ENCODE measurements around the gene TREX2. TPM values are rescaled to one million over a fixed set of nuclear protein-coding genes. Genes with fewer than 3 reads are reported as not detected.

Gene TREX2
- polyA plus RNA-seq, 1 of the 3 experiments (the other 2 are of a cell fraction): 0.76 TPM

DNA sequence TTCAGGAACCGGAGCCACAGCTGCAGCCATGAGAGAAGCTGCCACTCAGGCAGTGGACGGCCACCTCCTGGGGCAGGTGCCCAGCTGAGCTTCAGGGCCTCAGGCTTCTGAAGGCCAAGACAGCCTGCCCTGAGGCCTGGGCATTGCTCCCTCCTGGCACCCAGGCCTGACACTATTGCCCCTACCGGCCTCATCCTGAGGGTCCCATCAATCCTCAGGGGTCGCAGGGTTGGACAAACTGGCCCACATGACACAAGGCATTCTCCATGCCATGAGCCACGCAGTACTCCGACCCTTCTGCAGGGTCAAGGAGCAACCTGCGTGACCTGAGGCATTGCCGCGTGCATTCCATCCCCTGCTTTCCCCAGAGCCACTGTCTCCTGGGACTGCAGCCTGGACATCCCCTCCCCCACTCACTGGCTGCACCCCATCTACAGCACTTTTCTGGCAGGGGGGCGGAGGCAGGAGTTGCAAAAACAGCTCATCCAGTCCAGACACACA is 37.6 kb downstream of the TREX2 start:
- WGBS (ENCODE audit: low lambda C conversion rate): 15% methylated on average over 4 of the region's 10 CpGs
- no peak for DNase-seq

GRCh38 chrX:153407736-153408135 is 38.1 kb downstream of the TREX2 start:
- 42% methylated on average over 2 of the region's 3 CpGs for WGBS (ENCODE audit: low lambda C conversion rate)

More for the DNA sequence above, 37.6 kb downstream of the TREX2 start:
- Histone ChIP-seq H3K36me3 (replicated peaks in 1 of 2; ENCODE audit: control insufficient read depth in 1 of 2, insufficient read depth in 2 of 2, low read length in 1 of 2) (no peaks in the 10 kb centered on the region), H4K20me1 (ENCODE audit: insufficient read depth) (no peaks in the 10 kb centered on the region), H3F3A (replicated peaks; ENCODE audit: insufficient read depth) (no peaks in the 10 kb centered on the region), H3K79me2 (ENCODE audit: insufficient read depth) (no peaks in the 10 kb centered on the region), H3K9ac (no peak overlapping the region), H2AFZ (ENCODE audit: low read depth) (no peak overlapping the region), H3K4me3 (ENCODE audit: low read depth in 2 of 2, low read length in 1 of 2) (no peak overlapping the region), H3K4me1 (ENCODE audit: control insufficient read depth in 1 of 2, insufficient read depth in 2 of 2, low read depth in 1 of 2, low read length in 1 of 2) (peaks cover 0 to 7% of the 10 kb centered on the region in 2 experiments; a peak in 1 of 4 replicates), H3K4me2 (no peak overlapping the region), H3K9me3 (no peaks in the 10 kb centered on the region), H3K27ac (ENCODE audit: low read depth in 2 of 2, low read length in 1 of 2) (no peak overlapping the region), H3K9me2 (no peaks in the 10 kb centered on the region), H3K27me3 (ENCODE audit: insufficient read depth) (peaks cover 59% of the 10 kb centered on the region)
- CTCF ChIA-PET: interaction anchor here (1.6 kb wide), 1 partner anchor 9 kb away, joined by 4 read pairs; no protein-coding TSS in a partner anchor
- POLR2A ChIA-PET: no interaction called here
- TF ChIP-seq MEF2A (IDR thresholded peaks at IDR 0.05; ENCODE audit: borderline replicate concordance, low read depth) (no peak), RFX5 (IDR thresholded peaks at IDR 0.05; ENCODE audit: low read length) (no peak), RAD21 (IDR thresholded peaks at IDR 0.05; ENCODE audit: low read length) (no peak), FOSL2 (IDR thresholded peaks at IDR 0.05; ENCODE audit: borderline replicate concordance, low read depth) (no peak), FOXM1 (IDR thresholded peaks at IDR 0.05; ENCODE audit: low read depth) (no peak), TEAD4 (IDR thresholded peaks at IDR 0.05; ENCODE audit: borderline replicate concordance, insufficient read depth) (no peak), MXI1 (IDR thresholded peaks at IDR 0.05; ENCODE audit: low read depth, low read length) (no peak), NRF1 (IDR thresholded peaks at IDR 0.05; ENCODE audit: low read depth, low read length) (no peak), YY1 (IDR thresholded peaks at IDR 0.05; ENCODE audit: low read depth) (no peak)

More at GRCh38 chrX:153407736-153408135, 38.1 kb downstream of the TREX2 start:
- H3K4me2 ChIP-seq: no peak overlapping the region
- no peak overlapping the region for H3K27ac ChIP-seq (ENCODE audit: low read depth in 2 of 2, low read length in 1 of 2)
- DNase-seq: no peak
- no peaks in the 10 kb centered on the region for H3K9me3 ChIP-seq
- H4K20me1 ChIP-seq (ENCODE audit: insufficient read depth): no peaks in the 10 kb centered on the region
- no peaks in the 10 kb centered on the region for H3K36me3 ChIP-seq (replicated peaks in 1 of 2; ENCODE audit: control insufficient read depth in 1 of 2, insufficient read depth in 2 of 2, low read length in 1 of 2)
- H3K79me2 ChIP-seq (ENCODE audit: insufficient read depth): no peaks in the 10 kb centered on the region
- H2AFZ ChIP-seq (ENCODE audit: low read depth): no peak overlapping the region
- H3F3A ChIP-seq (replicated peaks; ENCODE audit: insufficient read depth): no peaks in the 10 kb centered on the region
- peaks cover 0 to 7% of the 10 kb centered on the region in 2 experiments; a peak in 1 of 4 replicates for H3K4me1 ChIP-seq (ENCODE audit: control insufficient read depth in 1 of 2, insufficient read depth in 2 of 2, low read depth in 1 of 2, low read length in 1 of 2)
- H3K9me2 ChIP-seq: no peaks in the 10 kb centered on the region
- TF ChIP-seq, protein P1, sequence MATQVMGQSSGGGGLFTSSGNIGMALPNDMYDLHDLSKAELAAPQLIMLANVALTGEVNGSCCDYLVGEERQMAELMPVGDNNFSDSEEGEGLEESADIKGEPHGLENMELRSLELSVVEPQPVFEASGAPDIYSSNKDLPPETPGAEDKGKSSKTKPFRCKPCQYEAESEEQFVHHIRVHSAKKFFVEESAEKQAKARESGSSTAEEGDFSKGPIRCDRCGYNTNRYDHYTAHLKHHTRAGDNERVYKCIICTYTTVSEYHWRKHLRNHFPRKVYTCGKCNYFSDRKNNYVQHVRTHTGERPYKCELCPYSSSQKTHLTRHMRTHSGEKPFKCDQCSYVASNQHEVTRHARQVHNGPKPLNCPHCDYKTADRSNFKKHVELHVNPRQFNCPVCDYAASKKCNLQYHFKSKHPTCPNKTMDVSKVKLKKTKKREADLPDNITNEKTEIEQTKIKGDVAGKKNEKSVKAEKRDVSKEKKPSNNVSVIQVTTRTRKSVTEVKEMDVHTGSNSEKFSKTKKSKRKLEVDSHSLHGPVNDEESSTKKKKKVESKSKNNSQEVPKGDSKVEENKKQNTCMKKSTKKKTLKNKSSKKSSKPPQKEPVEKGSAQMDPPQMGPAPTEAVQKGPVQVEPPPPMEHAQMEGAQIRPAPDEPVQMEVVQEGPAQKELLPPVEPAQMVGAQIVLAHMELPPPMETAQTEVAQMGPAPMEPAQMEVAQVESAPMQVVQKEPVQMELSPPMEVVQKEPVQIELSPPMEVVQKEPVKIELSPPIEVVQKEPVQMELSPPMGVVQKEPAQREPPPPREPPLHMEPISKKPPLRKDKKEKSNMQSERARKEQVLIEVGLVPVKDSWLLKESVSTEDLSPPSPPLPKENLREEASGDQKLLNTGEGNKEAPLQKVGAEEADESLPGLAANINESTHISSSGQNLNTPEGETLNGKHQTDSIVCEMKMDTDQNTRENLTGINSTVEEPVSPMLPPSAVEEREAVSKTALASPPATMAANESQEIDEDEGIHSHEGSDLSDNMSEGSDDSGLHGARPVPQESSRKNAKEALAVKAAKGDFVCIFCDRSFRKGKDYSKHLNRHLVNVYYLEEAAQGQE (IDR thresholded peaks at IDR 0.05; ENCODE audit: low read depth, low read length): no peak
- TF ChIP-seq MAX (IDR thresholded peaks at IDR 0.05; ENCODE audit: low read depth): no peak
- no peak for TF ChIP-seq SIN3A (IDR thresholded peaks at IDR 0.05; ENCODE audit: borderline replicate concordance, low read depth, low read length)
- TF ChIP-seq USF2 (IDR thresholded peaks at IDR 0.05; ENCODE audit: borderline replicate concordance, low read depth, low read length): no peak
- TF ChIP-seq, protein P2, sequence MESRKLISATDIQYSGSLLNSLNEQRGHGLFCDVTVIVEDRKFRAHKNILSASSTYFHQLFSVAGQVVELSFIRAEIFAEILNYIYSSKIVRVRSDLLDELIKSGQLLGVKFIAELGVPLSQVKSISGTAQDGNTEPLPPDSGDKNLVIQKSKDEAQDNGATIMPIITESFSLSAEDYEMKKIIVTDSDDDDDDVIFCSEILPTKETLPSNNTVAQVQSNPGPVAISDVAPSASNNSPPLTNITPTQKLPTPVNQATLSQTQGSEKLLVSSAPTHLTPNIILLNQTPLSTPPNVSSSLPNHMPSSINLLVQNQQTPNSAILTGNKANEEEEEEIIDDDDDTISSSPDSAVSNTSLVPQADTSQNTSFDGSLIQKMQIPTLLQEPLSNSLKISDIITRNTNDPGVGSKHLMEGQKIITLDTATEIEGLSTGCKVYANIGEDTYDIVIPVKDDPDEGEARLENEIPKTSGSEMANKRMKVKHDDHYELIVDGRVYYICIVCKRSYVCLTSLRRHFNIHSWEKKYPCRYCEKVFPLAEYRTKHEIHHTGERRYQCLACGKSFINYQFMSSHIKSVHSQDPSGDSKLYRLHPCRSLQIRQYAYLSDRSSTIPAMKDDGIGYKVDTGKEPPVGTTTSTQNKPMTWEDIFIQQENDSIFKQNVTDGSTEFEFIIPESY (IDR thresholded peaks at IDR 0.05; ENCODE audit: borderline replicate concordance, low read depth): no peak
- TF ChIP-seq RAD21 (IDR thresholded peaks at IDR 0.05; ENCODE audit: low read length): no peak
- no peak for TF ChIP-seq TEAD4 (IDR thresholded peaks at IDR 0.05; ENCODE audit: borderline replicate concordance, insufficient read depth)
- no peak for TF ChIP-seq FOSL2 (IDR thresholded peaks at IDR 0.05; ENCODE audit: borderline replicate concordance, low read depth)
- TF ChIP-seq ELF1 (IDR thresholded peaks at IDR 0.05): no peak
- no peak for TF ChIP-seq JUND (IDR thresholded peaks at IDR 0.05)
- TF ChIP-seq GABPA (IDR thresholded peaks at IDR 0.05; ENCODE audit: low read depth): no peak
- no peak for TF ChIP-seq FOXJ3 (CRISPR knock-in tag; IDR thresholded peaks at IDR 0.05)
- no peak for TF ChIP-seq USF1 (IDR thresholded peaks at IDR 0.05; ENCODE audit: borderline replicate concordance, low read depth)
- no peak for TF ChIP-seq PBX3 (IDR thresholded peaks at IDR 0.05)
- TF ChIP-seq TAF1 (IDR thresholded peaks at IDR 0.05; ENCODE audit: borderline replicate concordance, low read depth, low read length): no peak
- TF ChIP-seq GATA2 (CRISPR knock-in tag; IDR thresholded peaks at IDR 0.05): no peak
- ChIA-PET CTCF (no interaction called here), POLR2A (no interaction called here)
- H3K4me3 ChIP-seq (ENCODE audit: low read depth in 2 of 2, low read length in 1 of 2): no peak overlapping the region
- H3K9ac ChIP-seq: no peak overlapping the region
- peaks cover 59% of the 10 kb centered on the region for H3K27me3 ChIP-seq (ENCODE audit: insufficient read depth)
